NCI-H2029 (cell line): ENCODE measurements around the gene TRIM40.
"Not testable (repeated sequence)": the region's sequence is repeated elsewhere in the genome, so short reads cannot be mapped to it uniquely, and the experiment has no call there.

Experiments
- DNase-seq: peaks from one replicate; lab custom pipeline; 2025; lab: John Stamatoyannopoulos, UW

Gene TRIM40

DNA sequence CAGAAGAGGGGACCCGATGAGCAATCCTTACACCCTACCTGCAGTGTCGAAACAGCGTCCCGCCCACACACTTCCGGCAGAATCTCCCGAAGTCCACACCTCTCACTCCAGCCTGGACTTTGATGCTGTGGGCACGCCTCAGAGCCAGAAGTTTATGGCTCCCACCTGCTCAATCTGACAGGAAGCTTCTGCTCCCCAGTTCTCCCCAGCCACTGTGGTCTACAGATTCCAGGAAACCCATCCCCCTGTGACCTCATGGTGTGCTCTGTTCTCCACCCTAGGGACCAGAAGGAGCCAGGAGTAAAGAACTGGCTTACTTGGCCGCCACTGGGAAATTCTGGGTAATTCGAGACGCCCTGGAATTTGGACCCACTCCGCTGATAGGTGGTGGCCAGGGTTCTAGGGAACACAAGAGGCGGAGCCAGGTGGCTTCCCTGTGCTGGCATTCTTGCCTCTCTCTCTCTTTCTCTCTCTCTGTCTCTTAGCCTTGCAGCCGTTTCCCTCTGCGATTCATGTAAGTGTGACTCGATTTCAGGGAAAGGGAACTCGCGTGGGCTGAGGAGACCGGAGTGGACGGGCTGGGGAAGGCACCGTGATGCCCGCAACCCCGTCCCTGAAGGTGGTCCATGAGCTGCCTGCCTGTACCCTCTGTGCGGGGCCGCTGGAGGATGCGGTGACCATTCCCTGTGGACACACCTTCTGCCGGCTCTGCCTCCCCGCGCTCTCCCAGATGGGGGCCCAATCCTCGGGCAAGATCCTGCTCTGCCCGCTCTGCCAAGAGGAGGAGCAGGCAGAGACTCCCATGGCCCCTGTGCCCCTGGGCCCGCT, 27.4 kb downstream of the TRIM40 start, which contains the start of gene TRIM15:
TRIM15 (plus strand) TSS at position 457 of the 828 bp plus-strand sequence; CDS start at position 596, 139 bp downstream.
- DNase-seq, result no peak

- no peak for DNase-seq
These were observed 28.1 kb downstream of the TRIM40 start for GRCh38 chr6:30163918-30164654.

DNA sequence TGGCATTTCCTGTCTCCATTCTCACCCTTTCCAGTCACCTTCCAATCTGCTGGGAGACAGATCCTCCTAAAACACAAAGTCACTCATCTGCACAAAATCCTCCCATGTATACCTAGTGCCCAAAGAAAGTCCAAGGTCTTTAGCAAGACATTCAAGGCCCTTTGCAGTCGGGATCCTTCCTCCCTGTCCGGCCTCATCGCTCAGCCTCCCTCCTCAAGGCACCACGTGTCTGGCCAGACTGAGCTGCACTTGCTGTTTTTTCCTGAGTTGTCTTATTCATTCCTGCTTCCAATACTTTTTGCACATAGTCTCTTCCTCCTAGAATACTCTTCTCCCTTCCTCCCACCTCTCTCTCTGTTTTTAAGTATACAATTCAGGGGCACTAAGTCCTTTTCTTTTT, 28.8 kb downstream of the TRIM40 start:
- DNase-seq, result no peak

GRCh38 chr6:30165238-30165637, 29.3 kb downstream of the TRIM40 start:
- DNase-seq, result not testable (repeated sequence)

- DNase-seq, result no peak
These were observed 31.2 kb downstream of the TRIM40 start for GRCh38 chr6:30167101-30167500.

DNA sequence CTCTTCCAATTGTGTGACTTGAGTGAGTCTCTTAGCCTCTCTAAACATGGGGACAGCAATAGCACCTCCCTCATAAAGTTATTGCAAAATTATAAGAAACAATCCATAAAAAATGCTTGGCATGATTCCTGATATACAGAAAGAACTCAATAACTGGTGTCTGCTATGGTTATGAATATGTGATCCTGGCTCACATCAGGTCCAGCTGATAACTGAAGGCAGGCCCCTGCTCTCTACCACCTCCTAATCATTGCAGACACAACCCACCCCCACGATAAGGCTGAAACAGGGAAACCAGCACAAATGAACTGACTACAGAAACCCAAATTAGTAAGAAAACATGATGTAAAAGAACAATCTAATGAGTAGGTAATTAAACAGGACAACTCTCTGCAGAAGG, 32.8 kb downstream of the TRIM40 start:
- DNase-seq, result no peak

DNA sequence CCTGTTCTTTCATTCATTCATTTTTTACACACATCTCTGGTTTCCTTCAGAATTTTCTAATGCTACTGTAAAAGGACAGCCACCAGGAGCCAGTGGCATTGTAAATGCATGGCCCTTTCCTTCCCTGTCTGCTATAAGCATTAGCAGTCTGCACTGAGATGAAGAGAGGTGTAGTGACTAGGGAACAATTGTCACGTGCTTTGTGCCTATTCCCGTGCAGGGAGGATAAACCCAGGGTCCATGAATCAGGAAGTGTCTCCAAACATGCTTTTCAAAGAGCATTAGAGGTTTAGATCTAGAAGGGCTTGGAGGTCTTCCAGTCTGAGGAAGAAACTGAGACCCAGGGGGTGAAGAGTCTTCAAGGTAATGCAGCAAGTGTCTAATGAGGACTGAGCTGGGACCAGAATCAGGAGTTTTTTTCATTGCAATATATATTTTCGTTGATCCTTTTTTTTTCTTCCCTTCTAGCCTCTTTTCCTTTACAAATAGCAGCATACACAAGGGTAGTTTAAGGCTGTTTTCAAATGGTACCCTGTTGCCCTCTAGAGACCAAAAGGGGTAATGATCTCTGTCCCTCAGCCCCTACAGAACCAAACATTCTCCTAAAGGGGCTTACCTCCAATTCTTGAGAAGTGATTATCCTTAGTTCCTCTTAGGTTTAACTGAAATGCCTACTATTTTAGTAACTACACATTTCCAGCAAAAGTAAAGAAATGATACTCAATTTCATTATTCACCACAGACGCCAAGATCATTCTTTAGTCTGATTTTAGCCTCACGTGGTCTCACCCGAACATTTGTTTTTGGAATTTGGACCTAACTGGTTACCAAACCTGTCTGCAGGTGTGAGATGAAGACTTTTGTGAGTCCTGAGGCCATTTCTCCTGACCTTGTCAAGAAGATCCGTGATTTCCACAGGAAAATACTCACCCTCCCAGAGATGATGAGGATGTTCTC, 34.0 kb downstream of the TRIM40 start:
- DNase-seq, result no peak

- peak; percentile 16 for DNase-seq
These were observed 35.9 kb downstream of the TRIM40 start for GRCh38 chr6:30171677-30172471.

DNA sequence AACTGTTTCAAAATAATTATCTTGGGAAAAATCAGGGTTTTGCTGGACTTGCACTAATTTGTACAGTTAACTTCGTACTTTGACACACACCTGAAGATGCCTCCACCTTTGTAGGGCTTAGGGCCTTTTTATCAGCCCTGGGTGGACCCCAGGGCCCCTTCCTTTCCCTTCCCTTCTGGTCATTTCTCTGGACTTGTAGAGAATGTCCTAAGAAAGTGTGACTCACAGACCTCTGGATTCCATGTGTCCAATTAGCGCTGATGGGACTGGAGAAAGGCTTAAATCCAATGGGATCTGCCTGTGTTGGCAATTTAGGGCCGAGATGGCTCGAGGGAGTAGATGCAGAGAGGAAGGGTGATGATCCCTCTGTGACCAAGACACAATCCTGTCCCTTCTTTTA, 36.7 kb downstream of the TRIM40 start:
- DNase-seq, result no peak

GRCh38 chr6:30175765-30176164, 39.8 kb downstream of the TRIM40 start:
- DNase-seq, result no peak

DNA sequence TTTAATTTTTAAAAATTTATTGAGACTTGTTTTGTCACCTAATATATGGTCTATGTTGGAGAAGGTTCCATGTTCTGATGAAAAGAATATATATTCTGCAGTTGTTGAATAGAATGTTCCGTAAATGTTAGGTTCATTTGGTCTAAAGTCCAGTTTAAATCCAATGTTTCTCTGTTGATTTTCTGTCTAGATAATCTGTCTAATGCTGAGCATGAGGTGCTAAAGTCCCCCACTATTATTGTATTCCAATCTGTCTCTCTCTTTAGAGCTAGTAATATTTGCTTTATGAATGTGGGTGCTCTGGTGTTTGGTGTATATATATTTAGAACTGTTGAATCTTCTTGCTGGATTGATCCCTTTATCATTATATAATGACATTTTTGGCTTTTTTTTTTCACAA, 42.9 kb downstream of the TRIM40 start:
- no peak for DNase-seq

- no peak for DNase-seq
These were observed 44.2 kb downstream of the TRIM40 start for GRCh38 chr6:30180145-30180544.

DNA sequence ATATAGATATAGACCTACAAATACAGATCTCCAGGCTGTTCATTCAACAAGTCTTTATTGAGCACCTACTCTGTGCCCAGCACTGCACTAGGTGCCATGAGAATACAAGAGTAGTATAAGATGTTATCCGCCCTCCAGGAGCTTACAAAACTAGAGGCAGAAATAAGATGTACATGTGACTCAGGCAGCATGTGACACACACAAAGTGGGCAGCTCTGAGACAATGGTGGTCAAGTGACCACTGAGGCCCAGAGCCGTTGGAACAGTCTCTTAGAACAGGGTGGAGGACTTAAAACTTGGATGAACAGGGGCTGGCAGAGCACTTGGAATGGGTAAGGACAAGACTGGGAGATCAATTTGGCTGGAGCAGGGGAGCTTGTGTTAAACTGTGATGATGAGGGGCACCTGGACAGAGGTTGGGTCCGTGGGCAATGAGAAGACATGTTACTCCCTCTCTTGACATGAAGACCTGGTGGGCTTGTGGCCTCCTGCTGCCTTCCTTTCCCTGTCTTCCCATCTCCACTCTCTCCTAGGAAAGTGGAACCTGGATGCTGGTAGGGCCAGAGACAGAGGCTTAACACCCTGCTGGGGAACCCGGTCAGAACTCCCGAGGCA, 48.6 kb downstream of the TRIM40 start:
- DNase-seq, result no peak

DNA sequence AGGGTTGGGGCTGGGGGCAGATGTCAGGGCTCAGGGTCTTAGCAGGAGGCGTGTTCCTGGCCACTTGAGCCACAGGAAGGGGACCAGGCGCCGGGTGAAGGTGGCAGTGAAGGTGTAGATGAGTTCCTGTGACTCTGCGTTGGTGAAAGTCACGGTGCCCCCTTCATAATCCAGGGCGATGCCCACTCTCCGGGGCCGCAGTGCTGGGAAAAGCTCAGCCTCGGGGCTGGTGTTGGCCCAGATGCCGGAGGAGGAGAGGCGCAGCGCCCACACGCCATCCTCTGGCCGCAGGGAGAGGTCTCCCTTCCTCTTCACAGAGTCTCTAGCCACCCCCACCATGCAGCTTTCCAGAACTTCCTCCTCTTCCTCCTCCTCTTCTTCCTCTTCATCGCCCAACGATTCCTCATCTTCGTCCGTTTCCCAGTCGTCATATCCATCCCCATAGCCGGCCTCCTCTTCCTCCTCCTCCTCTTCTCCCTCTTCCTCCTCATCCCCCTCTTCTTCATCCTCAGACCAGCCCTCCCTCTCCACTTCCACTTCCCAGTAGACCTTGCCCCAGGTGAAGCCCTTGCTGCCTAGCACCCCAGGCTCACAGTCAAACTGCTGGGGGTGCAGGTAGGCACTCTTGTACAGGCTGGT, 50.0 kb downstream of the TRIM40 start:
- DNase-seq, result no peak

GRCh38 chr6:30188541-30188940, 52.6 kb downstream of the TRIM40 start:
- no peak for DNase-seq

- DNase-seq, result no peak
These were observed 56.1 kb downstream of the TRIM40 start for GRCh38 chr6:30192076-30192475.

GRCh38 chr6:30194797-30195690, 59.1 kb downstream of the TRIM40 start:
- DNase-seq, result no peak

DNA sequence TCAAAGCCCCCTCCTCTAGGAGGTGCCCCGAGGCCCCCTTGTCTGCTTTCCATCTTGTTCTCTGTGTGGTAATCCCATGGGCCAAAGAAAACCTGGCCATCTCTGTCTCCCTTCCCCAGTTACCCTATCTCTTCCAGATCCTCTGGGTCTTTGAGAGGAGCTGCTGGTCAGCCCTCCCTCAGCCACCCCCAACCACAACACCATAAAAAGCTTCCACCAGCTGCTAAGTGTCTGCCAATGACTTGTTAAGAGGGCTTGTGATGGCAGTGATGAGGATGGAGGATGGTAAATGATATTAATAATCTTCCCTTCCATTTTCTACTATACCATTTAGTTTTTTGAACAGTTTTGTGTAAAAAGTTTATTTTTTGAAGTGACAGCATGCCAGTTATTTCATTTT, 60.0 kb downstream of the TRIM40 start:
- DNase-seq, result no peak

- no peak for DNase-seq
These were observed 60.4 kb downstream of the TRIM40 start for GRCh38 chr6:30196376-30196775.
